Skeletal muscle satellite cell (primary cell): Measurements from ENCODE around the gene PEX12.
"Not testable (repeated sequence)": the region's sequence is repeated elsewhere in the genome, so short reads cannot be mapped to it uniquely, and the experiment has no call there.

Experiments
- H3K27me3 ChIP-seq: 2 replicates; pipeline ENCODE4 v1.7.0; 2013; ENCODE audit warnings: low read length; ENCODE audit not compliant: control insufficient read depth, insufficient read depth
- H3K36me3 ChIP-seq: 2 replicates; pipeline ENCODE4 v1.7.0; 2013; ENCODE audit warnings: mild to moderate bottlenecking, control low read depth, low read length; ENCODE audit not compliant: insufficient read depth
- H3K4me1 ChIP-seq: 2 replicates; pipeline ENCODE4 v1.7.0; 2013; ENCODE audit warnings: low read length; ENCODE audit not compliant: control insufficient read depth, insufficient read depth
- H3K4me2 ChIP-seq: 2 replicates; pipeline ENCODE4 v1.7.0; 2013; ENCODE audit warnings: mild to moderate bottlenecking, low read length
- H3K4me3 ChIP-seq: 2 replicates; pipeline ENCODE4 v1.7.0; 2013; ENCODE audit warnings: low read length
- H3K9ac ChIP-seq: 2 replicates; pipeline ENCODE4 v1.7.0; 2013; ENCODE audit warnings: mild to moderate bottlenecking, low read depth, low read length, moderate library complexity
- H3K9me3 ChIP-seq: replicated peaks from 2 replicates; pipeline ENCODE4 v1.7.0; 2013; ENCODE audit warnings: mild to moderate bottlenecking, control low read depth, low read length

The PEX12 gene

GRCh38 chr17:35575759-35576158 is 2.6 kb downstream of the PEX12 start:
- H3K4me2 ChIP-seq, result no peak overlapping the region
- H3K9ac ChIP-seq, result no peak overlapping the region
- peaks cover 18% of the 10 kb centered on the region for H3K36me3 ChIP-seq
- H3K27me3 ChIP-seq, result no peaks in the 10 kb centered on the region
- H3K4me1 ChIP-seq, result peaks cover 18% of the 10 kb centered on the region
- H3K9me3 ChIP-seq, result no peaks in the 10 kb centered on the region
- H3K4me3 ChIP-seq, result no peak overlapping the region

DNA sequence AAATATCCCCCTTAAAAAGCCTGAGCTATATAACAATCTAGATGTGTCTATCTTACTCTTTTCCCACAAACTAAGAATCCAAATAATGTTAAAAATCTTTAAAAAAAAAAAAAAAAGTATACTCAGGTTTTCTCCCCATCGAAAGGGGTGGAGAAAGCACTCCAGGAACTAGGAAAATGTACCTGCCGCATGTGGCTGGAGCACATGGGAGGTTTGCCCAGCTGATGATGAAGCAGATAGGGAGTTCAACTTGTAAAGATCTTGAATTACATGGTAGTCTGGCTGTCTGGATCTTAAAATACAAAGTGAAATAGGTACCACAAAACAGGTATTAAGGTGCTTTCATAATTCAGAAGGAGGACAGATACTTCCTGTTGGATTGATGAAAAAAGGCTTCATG is 9.0 kb downstream of the PEX12 start:
- Histone ChIP-seq H3K4me2 (peak overlapping the region; percentile 96), H3K4me1 (peaks cover 17% of the 10 kb centered on the region), H3K4me3 (no peak overlapping the region), H3K9ac (no peak overlapping the region), H3K27me3 (peaks cover 7% of the 10 kb centered on the region), H3K36me3 (peaks cover 4% of the 10 kb centered on the region), H3K9me3 (no peaks in the 10 kb centered on the region)

DNA sequence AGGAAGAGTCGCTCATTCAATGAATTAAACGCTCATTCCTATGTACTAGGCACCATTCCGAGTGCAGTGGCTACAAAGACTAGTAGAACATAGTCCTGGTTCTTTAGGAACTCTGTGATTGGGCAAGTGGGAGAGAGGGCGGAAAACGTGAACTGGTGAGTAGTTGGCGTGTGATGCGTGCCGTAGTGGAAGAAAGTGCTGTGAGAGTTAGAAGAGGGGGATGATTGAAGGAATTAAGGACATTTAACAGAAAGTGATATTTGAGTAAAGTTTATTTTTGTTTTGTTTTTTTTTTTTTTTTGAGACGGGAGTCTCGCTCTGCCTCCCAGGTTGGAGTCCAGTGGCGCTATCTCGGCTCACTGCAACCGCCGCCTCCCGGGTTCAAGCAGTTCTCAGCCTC is 9.8 kb downstream of the PEX12 start:
- peaks cover 17% of the 10 kb centered on the region for H3K4me1 ChIP-seq
- peak overlapping the region; percentile 85 for H3K4me3 ChIP-seq
- peak overlapping the region; percentile 92 for H3K9ac ChIP-seq
- no peaks in the 10 kb centered on the region for H3K9me3 ChIP-seq
- peaks cover 2% of the 10 kb centered on the region for H3K36me3 ChIP-seq
- H3K27me3 ChIP-seq, result peaks cover 15% of the 10 kb centered on the region
- H3K4me2 ChIP-seq, result peak overlapping the region; percentile 96

DNA sequence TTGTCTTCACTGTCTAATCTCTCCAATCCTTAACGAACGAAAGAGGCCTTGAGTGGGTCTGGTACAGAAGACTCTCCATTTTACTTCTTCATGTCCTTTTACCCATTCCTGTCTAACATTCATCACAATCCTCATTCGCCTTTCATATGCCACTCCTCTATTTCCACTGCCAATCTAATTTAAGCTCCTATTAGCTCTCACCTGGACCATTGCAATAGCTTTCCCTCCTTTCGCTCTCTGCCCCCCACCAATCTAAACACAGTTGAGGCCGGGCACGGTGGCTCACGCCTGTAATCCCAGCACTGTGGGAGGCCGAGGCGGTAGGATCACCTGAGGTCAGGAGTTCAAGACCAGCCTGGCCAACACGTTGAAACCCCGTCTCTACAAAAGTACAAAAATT is 11.4 kb downstream of the PEX12 start:
- peak overlapping the region; percentile 96 for H3K4me2 ChIP-seq
- H3K4me3 ChIP-seq, result peak overlapping the region; percentile 47
- no peaks in the 10 kb centered on the region for H3K9me3 ChIP-seq
- H3K27me3 ChIP-seq, result peaks cover 17% of the 10 kb centered on the region
- H3K9ac ChIP-seq, result no peak overlapping the region
- peaks cover 17% of the 10 kb centered on the region for H3K4me1 ChIP-seq
- no peaks in the 10 kb centered on the region for H3K36me3 ChIP-seq

GRCh38 chr17:35563181-35563580 is 15.2 kb downstream of the PEX12 start:
- not testable (repeated sequence) for H3K36me3 ChIP-seq, H3K4me1 ChIP-seq, H3K4me3 ChIP-seq, H3K9ac ChIP-seq, H3K9me3 ChIP-seq, H3K4me2 ChIP-seq
- peaks cover 27% of the 10 kb centered on the region for H3K27me3 ChIP-seq

DNA sequence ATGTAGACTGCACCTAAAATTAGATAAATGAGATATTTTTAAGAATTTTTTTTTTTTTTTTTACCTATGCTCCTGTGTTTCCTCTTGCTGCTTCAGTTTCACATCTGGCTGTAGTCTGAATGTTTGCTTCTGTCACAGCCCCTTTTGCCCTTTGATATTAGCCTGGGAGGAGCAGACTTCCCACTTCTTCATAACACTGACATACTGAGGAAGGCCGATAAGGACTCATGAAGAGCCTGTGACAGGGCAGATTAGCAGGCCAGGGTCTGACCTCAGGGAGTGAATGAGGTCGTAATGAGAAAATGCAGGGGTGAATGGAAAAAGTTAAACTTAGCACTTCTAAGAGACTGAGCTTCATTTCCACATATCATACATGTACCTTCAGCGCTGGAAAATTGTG is 17.7 kb downstream of the PEX12 start, which contains the start of gene SLFN14:
SLFN14 (minus strand) TSS at position 117 of the 400 bp plus-strand sequence. CDS start 2,757 bp downstream, outside the sequence.
- no peaks in the 10 kb centered on the region for H3K36me3 ChIP-seq
- H3K4me1 ChIP-seq, result no peaks in the 10 kb centered on the region
- no peaks in the 10 kb centered on the region for H3K9me3 ChIP-seq
- no peak within 1 kb of the TSS for H3K9ac ChIP-seq
- H3K4me2 ChIP-seq, result no peak within 1 kb of the TSS
- no peak within 1 kb of the TSS for H3K4me3 ChIP-seq
- H3K27me3 ChIP-seq, result peaks cover 43% of the 10 kb centered on the region

GRCh38 chr17:35559495-35560210 is 18.7 kb downstream of the PEX12 start:
- Histone ChIP-seq H3K4me1 (no peaks in the 10 kb centered on the region), H3K4me3 (no peak overlapping the region), H3K4me2 (no peak overlapping the region), H3K9ac (no peak overlapping the region), H3K27me3 (peaks cover 39% of the 10 kb centered on the region), H3K9me3 (no peaks in the 10 kb centered on the region), H3K36me3 (no peaks in the 10 kb centered on the region)

DNA sequence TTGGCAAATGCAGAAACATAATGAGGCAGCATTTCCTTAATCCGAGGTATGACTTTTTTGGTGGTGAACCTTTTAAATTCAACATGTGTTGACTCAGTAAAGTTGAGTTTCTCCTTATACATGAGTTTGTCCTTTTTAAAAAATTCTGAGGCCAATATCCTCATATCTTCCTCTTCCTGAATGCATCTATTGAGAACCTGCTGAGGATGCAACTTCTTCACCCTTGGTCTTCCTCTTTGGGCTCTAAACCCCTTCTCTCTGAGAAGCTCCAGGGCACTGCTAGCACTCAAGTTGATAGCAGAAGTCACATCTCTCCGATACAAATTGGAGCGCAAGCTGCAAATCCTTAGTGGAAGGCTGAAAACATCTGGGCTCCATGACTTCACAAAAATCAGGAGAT is 21.0 kb downstream of the PEX12 start:
- Histone ChIP-seq H3K9ac (no peak overlapping the region), H3K27me3 (peaks cover 36% of the 10 kb centered on the region), H3K9me3 (no peaks in the 10 kb centered on the region), H3K36me3 (no peaks in the 10 kb centered on the region), H3K4me3 (no peak overlapping the region), H3K4me1 (no peaks in the 10 kb centered on the region), H3K4me2 (no peak overlapping the region)

GRCh38 chr17:35555691-35556090 is 22.7 kb downstream of the PEX12 start:
- Histone ChIP-seq H3K4me2 (no peak overlapping the region), H3K27me3 (peaks cover 36% of the 10 kb centered on the region), H3K4me3 (no peak overlapping the region), H3K4me1 (no peaks in the 10 kb centered on the region), H3K9me3 (no peaks in the 10 kb centered on the region), H3K36me3 (no peaks in the 10 kb centered on the region), H3K9ac (no peak overlapping the region)

DNA sequence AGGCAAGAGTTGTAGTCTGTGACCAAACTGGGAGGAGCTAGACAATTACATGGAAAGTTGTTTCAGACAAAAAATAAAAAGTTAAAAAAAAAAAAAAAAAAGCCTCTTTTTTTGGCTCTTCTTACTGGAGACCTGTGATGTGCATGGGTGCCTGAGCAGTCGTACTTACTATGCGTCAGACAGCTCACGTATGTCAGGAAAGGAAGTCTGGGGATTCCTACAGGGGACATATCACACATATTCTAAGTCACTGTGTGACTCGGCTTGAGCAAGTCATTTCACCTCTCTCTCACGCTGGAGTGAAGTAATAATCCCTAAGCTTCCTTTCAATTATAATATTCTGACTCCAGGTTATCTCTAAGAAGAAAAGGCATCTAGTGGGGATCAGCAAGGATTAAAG is 23.7 kb downstream of the PEX12 start:
- Histone ChIP-seq H3K4me1 (no peaks in the 10 kb centered on the region), H3K9ac (no peak overlapping the region), H3K9me3 (no peaks in the 10 kb centered on the region), H3K4me2 (no peak overlapping the region), H3K27me3 (peaks cover 41% of the 10 kb centered on the region), H3K4me3 (no peak overlapping the region), H3K36me3 (no peaks in the 10 kb centered on the region)

- no peaks in the 10 kb centered on the region for H3K9me3 ChIP-seq
- H3K4me3 ChIP-seq, result no peak overlapping the region
- no peak overlapping the region for H3K9ac ChIP-seq
- H3K36me3 ChIP-seq, result no peaks in the 10 kb centered on the region
- H3K4me1 ChIP-seq, result no peaks in the 10 kb centered on the region
- H3K4me2 ChIP-seq, result no peak overlapping the region
- peaks cover 45% of the 10 kb centered on the region for H3K27me3 ChIP-seq
Measured at GRCh38 chr17:35553310-35553709, 25.1 kb downstream of the PEX12 start.

GRCh38 chr17:35548978-35549377 is 29.4 kb downstream of the PEX12 start:
- H3K4me2 ChIP-seq, result no peak overlapping the region
- H3K9ac ChIP-seq, result no peak overlapping the region
- H3K27me3 ChIP-seq, result peaks cover 54% of the 10 kb centered on the region
- H3K9me3 ChIP-seq, result no peaks in the 10 kb centered on the region
- H3K4me3 ChIP-seq, result no peak overlapping the region
- H3K4me1 ChIP-seq, result no peaks in the 10 kb centered on the region
- H3K36me3 ChIP-seq, result no peaks in the 10 kb centered on the region
